Right lobe of liver (tissue), 6 donors: ENCODE measurements around the gene RAI1. TPM values are rescaled to one million over a fixed set of nuclear protein-coding genes. Genes with fewer than 3 reads are reported as not detected.
A peak's percentile ranks its signal among the peaks of the same experiment; 100 is the strongest.

Experiments
- ATAC-seq, 4 donors: fragments of 200-7000 bp; cut with Tn5 transposase; one replicate each; pipeline ENCODE4 v1.9.1; 2020; ENCODE audit warnings: mild to moderate bottlenecking in 4 of 4, moderate library complexity in 4 of 4
- DNase-seq, 3 donors: peaks; one replicate each; pipeline ENCODE4 v3.0.0-alpha.2; 2020
- H3K27ac ChIP-seq, 3 donors: fragments of 200-600 bp; one replicate each; pipeline ENCODE4 v1.8.0; 2022
- H3K27me3 ChIP-seq, 2 donors: fragments of 200-600 bp; one replicate each; pipeline ENCODE4 v1.8.0; 2022
- H3K36me3 ChIP-seq, 4 donors: fragments of 200-600 bp; sonication (generic) in 1 of 4; one replicate each; pipeline versions ENCODE4 v1.5.1 to v1.8.0; 2017 to 2022; ENCODE audit warnings: control low read depth in 1 of 4
- H3K4me1 ChIP-seq, 4 donors: fragments of 200-600 bp; sonication (generic) in 1 of 4; one replicate each; pipeline versions ENCODE4 v1.5.1 to v1.8.0; 2017 to 2022; ENCODE audit warnings: control low read depth in 1 of 4
- H3K4me3 ChIP-seq, 3 donors: fragments of 200-600 bp; one replicate each; pipeline ENCODE4 v1.8.0; 2022
- H3K9me3 ChIP-seq, 4 donors: fragments of 200-600 bp; sonication (generic) in 1 of 4; one replicate each; pipeline versions ENCODE4 v1.5.1 to v1.8.0; 2017 to 2022; ENCODE audit warnings: control low read depth in 1 of 4
- POLR2A ChIP-seq: fragments of 450-650 bp; IDR thresholded peaks from one replicate; pipeline ENCODE4 v1.6.1; 2017; ENCODE audit warnings: antibody characterized with exemption, mild to moderate bottlenecking
- WGBS: methylation state at CpG from one replicate; pipeline ENCODE4 v1.1.6; 2018; ENCODE audit warnings: low coverage, low lambda C conversion rate; ENCODE audit not compliant: insufficient coverage; ENCODE audit errors: missing lambda C conversion rate; 5-methylcytosine and 5-hydroxymethylcytosine counted together
- intact Hi-C, 2 donors: fragments of 100-400 bp; cut with DNase I; formaldehyde crosslinking; loops; one replicate each; pipeline versions ENCODE4 v1.11.2 to v1.14.1; 2022
- total RNA-seq, 6 experiments: library from RNA; depleted of rRNA in 2 of 6; stranded (reverse); fragments of >200 nt in 2 of 6; fragmentation: NEBNext Ultra II Directional in 3 of 6; extraction: Animal tissue kit (Norgen Biotek cat#: 25700) in 3 of 6; gene quantifications; one replicate each; pipeline versions ENCODE4 v1.1.0 to v1.2.4, GENCODE V29; 2016 to 2023
- TF ChIP-seq, protein P1 (sequence below), 4 donors: fragments of 200-600 bp in 3 of 4; fragments of 450-650 bp in 1 of 4; IDR thresholded peaks; one replicate each; pipeline versions ENCODE4 v1.5.1 to v1.8.0; 2016 to 2022; ENCODE audit warnings: antibody characterized with exemption in 4 of 4, mild to moderate bottlenecking in 2 of 4
- donor health status: DM: no; HTN: yes; CAD: no.
- donor health status: DM: no; HTN: no; CAD: no.
- donor health status: DM: no; HTN: no; CAD: no.
- donor health status: DM: no; HTN: yes; CAD: no.
- donor health status: DM: no; HTN: yes; CAD: no.

The RAI1 gene
- total RNA-seq, 6 experiments from 2014 or later: 6.1 to 14.5 (median 8.4) TPM

DNA sequence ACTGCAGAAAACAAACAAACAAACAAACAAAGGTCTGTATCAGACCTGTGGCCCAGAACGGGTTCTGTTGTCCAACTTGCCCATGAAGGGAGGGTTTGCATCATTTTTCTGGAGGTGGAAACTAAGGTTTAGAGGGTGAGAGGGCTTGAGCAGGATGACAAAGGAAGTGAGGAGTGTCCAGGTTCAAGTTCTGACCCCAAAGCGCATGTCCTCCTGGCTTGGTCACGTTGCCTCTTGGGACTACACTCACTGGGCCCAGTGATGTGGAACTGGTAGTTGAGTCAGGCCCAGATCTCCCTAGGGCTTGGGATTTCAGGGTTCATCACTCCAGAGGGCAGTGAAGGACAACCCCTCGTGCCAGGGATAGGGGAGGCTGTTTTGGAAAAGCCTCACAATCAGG is 153.7 kb downstream of the RAI1 start:
- peak in 2 of 3 donors; percentile 21 to 64 for DNase-seq
- Histone ChIP-seq H3K27me3 (no peaks in the 10 kb centered on the region), H3K9me3 (no peaks in the 10 kb centered on the region), H3K27ac (peak overlapping the region; percentile 99 to 100 (median 99)), H3K36me3 (no peaks in the 10 kb centered on the region), H3K4me3 (peak overlapping the region in 2 of 3 donors; percentile 83 to 99), H3K4me1 (peaks cover 0 to 85% (median 44%) of the 10 kb centered on the region in 4 donors)
- 33% methylated on average over 1 of the region's 4 CpGs for WGBS
- intact Hi-C loops: no loop called here
- TF ChIP-seq, protein P1, sequence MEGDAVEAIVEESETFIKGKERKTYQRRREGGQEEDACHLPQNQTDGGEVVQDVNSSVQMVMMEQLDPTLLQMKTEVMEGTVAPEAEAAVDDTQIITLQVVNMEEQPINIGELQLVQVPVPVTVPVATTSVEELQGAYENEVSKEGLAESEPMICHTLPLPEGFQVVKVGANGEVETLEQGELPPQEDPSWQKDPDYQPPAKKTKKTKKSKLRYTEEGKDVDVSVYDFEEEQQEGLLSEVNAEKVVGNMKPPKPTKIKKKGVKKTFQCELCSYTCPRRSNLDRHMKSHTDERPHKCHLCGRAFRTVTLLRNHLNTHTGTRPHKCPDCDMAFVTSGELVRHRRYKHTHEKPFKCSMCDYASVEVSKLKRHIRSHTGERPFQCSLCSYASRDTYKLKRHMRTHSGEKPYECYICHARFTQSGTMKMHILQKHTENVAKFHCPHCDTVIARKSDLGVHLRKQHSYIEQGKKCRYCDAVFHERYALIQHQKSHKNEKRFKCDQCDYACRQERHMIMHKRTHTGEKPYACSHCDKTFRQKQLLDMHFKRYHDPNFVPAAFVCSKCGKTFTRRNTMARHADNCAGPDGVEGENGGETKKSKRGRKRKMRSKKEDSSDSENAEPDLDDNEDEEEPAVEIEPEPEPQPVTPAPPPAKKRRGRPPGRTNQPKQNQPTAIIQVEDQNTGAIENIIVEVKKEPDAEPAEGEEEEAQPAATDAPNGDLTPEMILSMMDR (IDR thresholded peaks at IDR 0.05): no peak
- no peak for TF ChIP-seq POLR2A
- ATAC-seq: peak in 2 of 4 donors; percentile 0 to 1

DNA sequence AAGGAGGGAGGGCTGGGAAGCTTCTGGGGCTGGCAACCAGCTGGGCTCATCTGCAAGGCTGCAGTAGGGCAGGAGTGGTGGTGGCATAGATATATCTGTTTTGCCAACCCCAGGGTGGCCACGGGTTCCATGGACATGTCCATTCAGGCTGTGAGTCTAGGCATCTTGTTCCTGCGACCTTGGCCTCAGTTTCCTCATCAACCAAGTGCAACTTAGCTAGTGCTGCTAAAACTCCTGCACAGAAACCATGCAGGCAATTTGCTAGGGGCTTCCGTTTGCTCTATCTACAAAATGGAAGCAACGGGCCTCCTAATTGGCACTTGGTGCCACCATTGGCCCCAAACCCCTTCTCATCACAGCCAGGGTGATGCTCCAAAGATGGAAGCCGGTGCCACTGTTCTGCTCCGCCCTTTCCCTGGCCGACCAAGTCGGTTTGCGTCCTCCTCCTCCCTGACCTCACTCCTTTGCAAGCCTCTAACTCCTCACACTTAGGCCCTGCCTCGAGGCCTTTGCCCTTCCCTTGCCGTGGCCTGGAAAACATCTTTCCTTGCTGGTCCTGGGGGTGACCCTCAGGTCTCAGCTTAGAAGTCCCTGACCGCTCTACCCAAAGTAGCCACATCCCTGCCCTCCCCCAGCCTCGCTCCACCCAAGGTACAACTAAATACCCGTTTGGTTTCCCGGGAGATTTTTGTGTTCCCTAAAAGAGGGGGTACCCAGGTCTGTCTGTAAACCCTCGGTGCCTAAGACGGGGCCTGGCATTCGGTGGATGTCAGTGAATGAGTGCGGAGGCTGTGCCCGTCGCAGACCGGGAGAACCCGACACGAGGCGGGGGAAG is 154.4 kb downstream of the RAI1 start:
- intact Hi-C loops: no loop called here
- Histone ChIP-seq H3K4me3 (peak overlapping the region; percentile 83 to 99 (median 86)), H3K27ac (peak overlapping the region; percentile 99 to 100 (median 99)), H3K36me3 (no peaks in the 10 kb centered on the region), H3K9me3 (no peaks in the 10 kb centered on the region), H3K27me3 (no peaks in the 10 kb centered on the region), H3K4me1 (peaks cover 0 to 82% (median 41%) of the 10 kb centered on the region in 4 donors)
- DNase-seq: peak in 1 of 3 donors; percentile 19
- no peak for ATAC-seq
- WGBS: 12% methylated on average over 12 of the region's 25 CpGs
- TF ChIP-seq, protein P1 (IDR thresholded peaks at IDR 0.05): no peak
- TF ChIP-seq POLR2A: no peak

DNA sequence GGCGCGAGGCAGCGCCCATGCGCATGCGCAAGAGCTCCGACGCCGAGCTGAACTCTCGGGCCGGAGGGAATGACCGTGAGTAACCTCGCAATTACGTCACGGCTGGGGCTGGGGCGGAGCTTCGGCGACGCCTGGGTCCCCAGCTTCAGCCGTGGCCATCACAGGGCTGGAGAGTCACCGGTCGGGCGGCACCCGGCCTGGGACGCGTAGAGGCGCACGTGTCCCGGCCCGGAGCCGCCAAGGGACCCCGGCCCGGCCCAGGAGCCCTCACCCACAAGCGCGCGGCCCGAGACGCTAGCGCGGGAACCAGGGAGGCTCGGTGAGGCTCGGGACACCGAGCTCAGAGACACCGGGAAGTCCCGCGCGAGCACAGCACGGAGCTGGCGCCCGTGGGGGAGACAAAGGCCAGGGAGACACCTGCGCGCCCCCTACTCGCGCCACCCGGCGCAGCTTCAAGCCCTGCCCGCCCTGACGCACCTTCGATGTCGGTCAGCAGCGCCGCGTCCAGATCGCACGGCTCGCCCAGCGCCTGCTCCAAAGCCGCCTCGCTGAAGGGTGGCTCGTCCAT is 155.1 kb downstream of the RAI1 start:
- H3K9me3 ChIP-seq: no peaks in the 10 kb centered on the region
- peak overlapping the region; percentile 83 to 99 (median 86) for H3K4me3 ChIP-seq
- no peaks in the 10 kb centered on the region for H3K36me3 ChIP-seq
- peak; percentile 99 for DNase-seq
- H3K4me1 ChIP-seq: peaks cover 0 to 83% (median 41%) of the 10 kb centered on the region in 4 donors
- intact Hi-C loops: no loop called here
- WGBS: no CpG with 5 or more reads among the region's 69 CpGs
- no peaks in the 10 kb centered on the region for H3K27me3 ChIP-seq
- peak overlapping the region; percentile 99 to 100 (median 99) for H3K27ac ChIP-seq
- peak; percentile 100 for TF ChIP-seq POLR2A
- TF ChIP-seq, protein P1 (IDR thresholded peaks at IDR 0.05): no peak
- ATAC-seq: peak; percentile 64 to 79 (median 74)

DNA sequence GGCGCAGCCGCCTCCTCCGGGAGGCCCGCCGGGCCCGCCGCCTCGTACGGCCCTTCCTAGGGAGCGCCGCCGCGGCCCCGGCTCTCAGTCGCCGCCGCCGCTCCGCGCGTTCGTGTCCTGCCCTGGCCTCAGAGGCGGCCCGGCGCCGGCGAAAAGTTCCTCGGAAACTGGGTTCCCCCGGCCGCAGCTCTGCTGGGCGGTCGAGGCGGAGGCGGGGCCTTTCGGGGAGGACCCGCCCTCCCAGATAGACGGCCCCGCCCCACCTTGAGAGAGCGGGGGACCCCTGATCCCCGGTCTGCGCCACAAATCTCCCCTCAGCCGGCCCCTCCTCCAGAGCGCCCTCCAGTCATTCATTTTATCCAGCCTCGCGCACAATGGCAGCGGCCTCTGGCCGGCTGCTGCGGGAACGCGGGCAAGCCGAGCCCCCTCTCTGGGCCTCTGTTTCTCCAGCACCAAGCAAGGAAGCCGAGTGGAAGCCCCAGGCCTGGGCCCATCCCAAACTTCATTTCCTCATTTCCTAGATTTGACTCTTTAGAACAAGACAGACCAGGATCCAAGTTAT is 155.6 kb downstream of the RAI1 start, which contains the start of gene SREBF1:
SREBF1 (minus strand) TSS at position 169 of the 562 bp plus-strand sequence. CDS start 169 bp downstream, outside the sequence.
- Histone ChIP-seq H3K4me3 (peak within 1 kb of the TSS; percentile 83 to 99 (median 86)), H3K27me3 (no peaks in the 10 kb centered on the region), H3K27ac (peak within 1 kb of the TSS; percentile 99 to 100 (median 99)), H3K36me3 (no peaks in the 10 kb centered on the region), H3K4me1 (peaks cover 0 to 83% (median 41%) of the 10 kb centered on the region in 4 donors), H3K9me3 (no peaks in the 10 kb centered on the region)
- DNase-seq (peak; percentile 81 to 84 (median 84)), ATAC-seq (peak; percentile 24 to 45 (median 30))
- 17% methylated on average over 11 of the region's 52 CpGs for WGBS
- TF ChIP-seq, protein P1 (IDR thresholded peaks at IDR 0.05): no peak
- TF ChIP-seq POLR2A: no peak
- intact Hi-C loops: no loop called here
